Activated CD8-positive, alpha-beta memory T cell treated with anti-CD3 and anti-CD28 coated beads, Interleukin-2, amount 10 ng/mL, durations not matched to agents 7 days and 5 days (primary cell): ENCODE measurements around the gene OMP. TPM values are rescaled to one million over a fixed set of nuclear protein-coding genes. Genes with fewer than 3 reads are reported as not detected.

Experiments
- ATAC-seq: fragments of 150-1000 bp; cut with Tn5 transposase; one replicate; pipeline ENCODE4 v1.10.0; 2021; ENCODE audit warnings: moderate library complexity
- CTCF ChIA-PET: fragments of 350-600 bp; sonication (Branson Sonifier 250); formaldehyde crosslinking; loops from one replicate; lab custom pipeline; 2021; ENCODE audit warnings: antibody characterized with exemption; lab: Charles Lee
- DNase-seq: peaks from one replicate; pipeline ENCODE4 v3.0.0-alpha.2; 2020
- H3K27ac Mint-ChIP-seq: one replicate; pipeline ENCODE4 v1.8.0; 2021; ENCODE audit warnings: mild to moderate bottlenecking, mixed read lengths
- H3K27me3 Mint-ChIP-seq: one replicate; pipeline ENCODE4 v1.8.0; 2021; ENCODE audit warnings: mixed read lengths
- H3K36me3 Mint-ChIP-seq: one replicate; pipeline ENCODE4 v1.8.0; 2021; ENCODE audit warnings: mild to moderate bottlenecking, mixed read lengths
- H3K4me1 Mint-ChIP-seq: one replicate; pipeline ENCODE4 v1.8.0; 2021; ENCODE audit warnings: mixed read lengths
- H3K4me3 Mint-ChIP-seq: one replicate; pipeline ENCODE4 v1.8.0; 2021; ENCODE audit warnings: mild to moderate bottlenecking, moderate library complexity, mixed read lengths
- H3K9me3 Mint-ChIP-seq: one replicate; pipeline ENCODE4 v1.8.0; 2022; ENCODE audit warnings: low read depth, mixed read lengths
- total RNA-seq, 2 experiments: library from RNA; stranded (reverse); gene quantifications; one replicate each; pipeline ENCODE4 v1.2.3, GENCODE V29; 2021

The OMP gene
- total RNA-seq, 2 experiments from 2014 or later, result not detected

DNA sequence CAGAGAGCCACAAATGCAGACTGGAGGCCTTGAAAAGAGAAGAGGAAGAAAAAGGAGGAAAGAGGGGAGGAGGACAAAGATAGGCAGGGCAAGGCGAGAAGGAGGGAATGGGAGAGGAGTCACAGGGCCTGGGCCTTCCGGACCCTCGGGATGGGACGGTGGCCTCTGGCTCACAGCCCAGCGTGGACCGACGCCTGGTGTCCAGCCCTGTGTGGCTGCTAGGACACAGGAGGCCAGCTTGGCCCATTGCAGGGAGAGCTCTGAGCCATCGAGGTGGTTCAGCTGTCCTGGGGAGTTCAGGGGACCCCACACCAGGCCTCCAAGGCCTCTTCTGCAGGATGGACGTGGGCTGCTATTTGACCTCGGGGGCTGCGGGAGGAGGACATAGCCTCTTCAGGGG is 34.8 kb downstream of the OMP start:
- H3K4me1 Mint-ChIP-seq, result peaks cover 35% of the 10 kb centered on the region
- peaks cover 46% of the 10 kb centered on the region for H3K27me3 Mint-ChIP-seq
- H3K27ac Mint-ChIP-seq, result no peak overlapping the region
- ATAC-seq (no peak), DNase-seq (no peak)
- CTCF ChIA-PET, result interaction anchor here (1.2 to 2.7 kb wide), 4 partner anchors 10 to 90 kb away, joined by 3 to 18 read pairs (median 6); partner anchors contain the start of gene MYO7A
- H3K4me3 Mint-ChIP-seq, result no peak overlapping the region
- H3K9me3 Mint-ChIP-seq, result no peaks in the 10 kb centered on the region
- H3K36me3 Mint-ChIP-seq, result peaks cover 4% of the 10 kb centered on the region

DNA sequence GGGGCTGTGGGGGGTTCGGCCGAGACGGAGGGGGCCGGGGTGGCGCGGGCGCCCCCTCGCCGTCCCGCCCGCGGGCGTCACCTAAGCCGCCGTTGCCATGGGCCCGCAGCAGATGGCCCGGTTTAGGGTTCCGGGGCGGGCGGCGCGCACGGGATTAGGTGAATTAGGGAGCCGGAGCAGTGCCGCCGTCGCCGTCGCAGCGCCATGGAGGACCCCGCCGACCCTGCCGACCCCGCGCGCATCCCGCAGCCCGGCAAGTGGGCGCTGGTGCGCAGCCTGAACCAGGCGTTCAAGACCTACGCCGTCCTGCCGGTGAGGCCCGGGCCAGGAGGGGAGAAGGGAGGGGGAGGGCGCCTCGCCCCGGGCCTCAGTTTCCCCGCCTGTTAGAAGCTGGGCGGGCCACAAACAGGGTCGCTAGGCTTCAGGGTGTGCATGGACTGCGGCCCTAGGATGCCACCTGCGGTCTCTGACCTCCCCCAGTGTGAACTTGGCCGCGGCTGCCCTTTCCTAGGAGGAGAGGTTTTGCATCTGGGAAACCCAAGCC is 35.5 kb downstream of the OMP start:
- H3K9me3 Mint-ChIP-seq, result no peaks in the 10 kb centered on the region
- CTCF ChIA-PET, result interaction anchor here (2.7 kb wide), 1 partner anchor 11 kb away, joined by 18 read pairs; the partner anchor contains the start of gene MYO7A

DNA sequence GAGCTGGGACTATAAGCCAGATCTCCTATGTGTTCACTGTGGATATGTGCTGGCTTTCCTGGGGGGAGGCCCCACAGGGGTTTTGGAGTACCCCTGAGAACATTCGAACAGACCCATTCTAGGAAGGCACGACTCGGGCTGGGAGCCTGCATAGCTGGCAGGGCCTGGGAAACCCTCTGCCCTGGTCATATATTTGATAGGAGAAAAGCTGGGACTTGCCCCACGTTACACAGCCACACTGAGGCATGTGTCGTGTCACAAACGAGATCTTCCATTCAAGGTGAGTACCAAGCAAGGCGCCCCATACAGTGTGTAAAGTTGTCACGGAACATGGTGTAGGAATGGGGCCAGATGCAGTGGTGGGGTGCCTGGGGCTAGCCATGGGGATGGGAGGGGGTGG is 36.6 kb downstream of the OMP start:
- no peak for ATAC-seq
- H3K9me3 Mint-ChIP-seq, result no peaks in the 10 kb centered on the region
- no peak overlapping the region for H3K4me3 Mint-ChIP-seq
- H3K36me3 Mint-ChIP-seq, result no peaks in the 10 kb centered on the region
- CTCF ChIA-PET, result interaction anchor here (4.9 kb wide), 1 partner anchor 11 kb away, joined by 44 read pairs; the partner anchor contains the start of gene MYO7A
- peaks cover 49% of the 10 kb centered on the region for H3K27me3 Mint-ChIP-seq
- H3K27ac Mint-ChIP-seq, result no peak overlapping the region
- peaks cover 44% of the 10 kb centered on the region for H3K4me1 Mint-ChIP-seq
- DNase-seq, result no peak

More for the DNA sequence above, 35.5 kb downstream of the OMP start:
- Mint-ChIP-seq H3K27ac (no peak overlapping the region), H3K27me3 (peaks cover 48% of the 10 kb centered on the region), H3K36me3 (peaks cover 4% of the 10 kb centered on the region), H3K4me1 (peaks cover 43% of the 10 kb centered on the region), H3K4me3 (no peak overlapping the region)
- ATAC-seq (no peak), DNase-seq (no peak)

DNA sequence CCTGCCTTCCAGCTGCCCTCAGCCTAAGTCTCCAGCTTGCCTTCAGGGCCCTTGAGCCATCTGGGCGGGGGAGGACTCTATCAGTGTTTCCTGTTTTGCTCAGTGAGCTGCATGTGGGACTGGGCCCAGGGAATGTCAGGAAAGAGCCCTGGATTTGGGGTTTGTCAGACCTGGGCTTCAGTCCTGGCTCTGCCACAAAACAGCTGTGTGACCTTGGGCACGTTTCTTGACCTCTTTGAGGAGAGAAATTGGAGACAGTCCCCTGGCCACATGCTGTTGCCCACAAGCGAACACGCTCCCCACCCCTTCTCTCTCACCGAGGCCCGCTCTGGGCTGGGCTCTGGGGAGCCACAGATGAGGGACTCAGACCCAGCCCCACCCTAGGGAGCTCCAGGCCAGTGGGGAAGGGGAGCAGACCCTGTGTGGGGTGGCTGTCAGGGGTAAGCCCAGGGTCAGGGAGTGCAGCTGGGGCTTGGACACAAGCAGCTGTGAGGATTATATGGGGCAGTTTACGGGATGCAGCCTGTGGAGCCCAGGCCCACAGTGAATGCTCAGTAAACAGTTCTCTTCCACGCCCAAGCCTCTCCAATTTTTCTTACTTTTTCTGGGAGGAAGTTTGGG is 37.7 kb downstream of the OMP start:
- ATAC-seq, result no peak
- H3K36me3 Mint-ChIP-seq, result no peaks in the 10 kb centered on the region
- CTCF ChIA-PET, result interaction anchor here (4.9 kb wide), 1 partner anchor 12 kb away, joined by 44 read pairs; the partner anchor contains the start of gene MYO7A
- H3K27me3 Mint-ChIP-seq, result peaks cover 56% of the 10 kb centered on the region
- H3K4me1 Mint-ChIP-seq, result peaks cover 40% of the 10 kb centered on the region
- no peak for DNase-seq
- no peak overlapping the region for H3K27ac Mint-ChIP-seq
- no peaks in the 10 kb centered on the region for H3K9me3 Mint-ChIP-seq
- no peak overlapping the region for H3K4me3 Mint-ChIP-seq

DNA sequence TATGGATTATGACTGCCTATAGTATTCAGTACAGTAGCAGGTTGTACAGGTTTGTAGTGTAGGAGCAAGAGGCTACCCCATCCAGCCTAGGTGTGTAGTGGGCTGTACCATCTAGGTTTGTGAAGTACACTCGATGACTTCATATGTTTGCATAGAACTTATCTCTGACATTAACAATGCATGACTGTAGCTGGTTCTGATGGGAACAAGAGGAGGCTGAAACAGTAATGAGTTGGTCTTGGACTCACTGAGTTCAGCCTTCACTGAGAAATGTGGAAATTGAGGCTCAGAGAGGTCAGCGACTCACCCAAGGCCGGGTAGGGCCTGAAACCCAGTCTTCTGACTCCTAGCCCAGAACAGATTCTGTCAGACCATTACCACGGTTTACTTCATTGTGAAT is 38.4 kb downstream of the OMP start:
- Mint-ChIP-seq H3K27me3 (peaks cover 56% of the 10 kb centered on the region), H3K4me1 (peaks cover 33% of the 10 kb centered on the region), H3K36me3 (no peaks in the 10 kb centered on the region), H3K9me3 (no peaks in the 10 kb centered on the region), H3K27ac (no peak overlapping the region), H3K4me3 (no peak overlapping the region)
- ATAC-seq (no peak), DNase-seq (no peak)
- CTCF ChIA-PET, result interaction anchor here (1.2 to 4.9 kb wide), 2 partner anchors 13 to 48 kb away, joined by 3 to 44 read pairs; partner anchors contain the start of gene MYO7A

DNA sequence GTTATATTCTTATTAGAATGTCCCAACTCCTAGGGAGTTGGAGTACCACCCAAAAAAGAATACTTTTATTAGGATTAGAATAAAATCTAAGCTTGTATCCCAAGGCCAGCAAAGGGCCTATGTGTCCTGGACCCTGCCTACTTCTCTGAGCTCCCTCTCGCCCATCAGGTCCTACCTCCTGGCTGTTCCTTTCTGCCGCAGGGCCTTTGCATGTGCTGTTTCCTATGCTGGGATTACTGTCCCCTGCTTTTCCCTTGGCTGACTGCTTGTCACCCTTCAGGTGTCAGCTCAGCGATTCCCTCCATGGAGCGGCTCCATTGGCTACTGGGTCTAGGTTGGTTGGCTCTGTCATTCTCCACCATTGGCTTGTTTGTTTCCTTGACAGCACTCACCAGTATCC is 38.8 kb downstream of the OMP start:
- no peaks in the 10 kb centered on the region for H3K9me3 Mint-ChIP-seq
- H3K36me3 Mint-ChIP-seq, result no peaks in the 10 kb centered on the region
- H3K4me1 Mint-ChIP-seq, result peaks cover 29% of the 10 kb centered on the region
- no peak overlapping the region for H3K4me3 Mint-ChIP-seq
- DNase-seq (no peak), ATAC-seq (no peak)
- H3K27me3 Mint-ChIP-seq, result peaks cover 56% of the 10 kb centered on the region
- H3K27ac Mint-ChIP-seq, result no peak overlapping the region
- CTCF ChIA-PET, result interaction anchor here (1.2 to 4.9 kb wide), 2 partner anchors 13 to 47 kb away, joined by 3 to 44 read pairs; partner anchors contain the start of gene MYO7A

DNA sequence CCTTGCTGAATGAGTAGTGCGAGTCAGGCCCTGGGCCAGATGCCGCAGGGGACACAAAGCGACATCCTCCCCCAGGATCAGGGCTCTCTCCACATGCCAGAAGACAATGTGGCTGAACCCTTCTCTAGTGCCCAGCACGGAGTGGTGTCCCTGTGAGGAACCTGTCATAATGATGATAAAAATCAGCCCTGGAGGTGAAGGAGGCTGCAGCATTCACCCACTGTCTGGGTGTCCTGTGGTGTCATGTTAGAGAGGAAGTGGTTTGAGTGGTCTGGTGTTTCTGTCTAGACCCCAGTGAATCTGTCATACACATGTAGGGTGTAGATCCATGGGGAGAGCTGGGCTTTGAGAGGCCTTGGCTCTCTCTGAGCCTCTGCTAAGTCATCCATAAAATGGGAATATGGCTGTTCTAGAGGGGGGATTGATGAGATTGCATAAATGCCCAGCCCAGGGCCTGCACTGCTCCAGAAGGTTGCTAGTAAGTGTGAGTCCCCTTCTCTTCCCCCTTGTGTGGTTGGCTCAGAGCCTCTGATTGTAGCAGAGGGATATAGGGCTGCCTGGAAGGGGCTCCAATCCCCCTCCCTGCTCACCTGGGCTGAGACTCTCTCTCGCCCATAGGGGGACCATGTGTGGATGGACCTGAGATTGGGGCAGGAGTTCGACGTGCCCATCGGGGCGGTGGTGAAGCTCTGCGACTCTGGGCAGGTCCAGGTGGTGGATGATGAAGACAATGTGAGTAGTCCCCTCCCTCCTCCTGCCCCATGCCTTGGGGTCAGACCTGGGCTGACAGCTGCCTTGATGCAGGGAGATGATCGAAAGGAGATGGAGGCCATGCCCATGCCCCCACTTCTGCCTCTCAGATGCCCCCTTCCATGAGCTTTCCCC is 39.7 kb downstream of the OMP start:
- H3K27ac Mint-ChIP-seq, result no peak overlapping the region
- H3K4me3 Mint-ChIP-seq, result no peak overlapping the region
- CTCF ChIA-PET, result interaction anchor here (1.1 to 4.9 kb wide), 5 partner anchors 14 to 51 kb away, joined by 3 to 44 read pairs (median 3); partner anchors contain the start of gene MYO7A

DNA sequence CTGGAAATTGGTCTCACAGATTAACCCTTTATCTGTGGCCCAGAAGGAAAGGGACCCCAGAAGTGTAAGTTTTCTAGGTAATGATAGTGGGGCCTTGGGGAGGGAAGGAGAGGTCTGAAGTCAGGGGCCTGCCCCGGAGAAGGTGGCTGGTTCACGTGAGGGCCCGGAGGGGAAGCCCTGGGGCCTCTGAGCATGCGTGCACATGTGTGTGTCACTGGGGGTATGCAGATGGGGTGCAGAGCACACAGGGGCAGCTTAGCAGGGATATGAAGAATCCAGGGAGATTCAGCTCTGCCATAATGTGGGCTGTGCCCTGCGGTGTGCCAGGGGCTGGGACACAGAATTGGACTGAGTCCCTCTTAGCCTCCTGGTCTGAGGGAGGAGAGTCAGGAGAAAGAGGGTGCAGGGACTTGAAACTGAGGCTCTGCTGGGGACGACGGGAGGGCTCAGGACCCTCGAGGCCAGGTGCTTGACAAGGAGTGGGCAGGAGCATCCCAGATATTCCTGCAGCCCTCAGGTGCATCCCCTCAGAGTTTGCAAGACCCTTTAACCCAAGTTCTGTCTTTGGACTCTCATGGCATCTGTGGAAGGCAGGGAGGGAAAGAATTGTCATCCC is 40.9 kb downstream of the OMP start:
- DNase-seq (no peak), ATAC-seq (no peak)
- Mint-ChIP-seq H3K27me3 (peaks cover 61% of the 10 kb centered on the region), H3K4me1 (peaks cover 34% of the 10 kb centered on the region), H3K27ac (no peak overlapping the region), H3K4me3 (no peak overlapping the region), H3K9me3 (no peaks in the 10 kb centered on the region), H3K36me3 (no peaks in the 10 kb centered on the region)
- CTCF ChIA-PET, result interaction anchor here (0.9 to 4.9 kb wide), 5 partner anchors 15 to 85 kb away, joined by 3 to 44 read pairs (median 3); partner anchors contain the start of gene MYO7A

More for the DNA sequence above, 39.7 kb downstream of the OMP start:
- Mint-ChIP-seq H3K9me3 (no peaks in the 10 kb centered on the region), H3K36me3 (no peaks in the 10 kb centered on the region), H3K4me1 (peaks cover 24% of the 10 kb centered on the region), H3K27me3 (peaks cover 58% of the 10 kb centered on the region)
- ATAC-seq, result peak; percentile 83
- peak; percentile 87 for DNase-seq

DNA sequence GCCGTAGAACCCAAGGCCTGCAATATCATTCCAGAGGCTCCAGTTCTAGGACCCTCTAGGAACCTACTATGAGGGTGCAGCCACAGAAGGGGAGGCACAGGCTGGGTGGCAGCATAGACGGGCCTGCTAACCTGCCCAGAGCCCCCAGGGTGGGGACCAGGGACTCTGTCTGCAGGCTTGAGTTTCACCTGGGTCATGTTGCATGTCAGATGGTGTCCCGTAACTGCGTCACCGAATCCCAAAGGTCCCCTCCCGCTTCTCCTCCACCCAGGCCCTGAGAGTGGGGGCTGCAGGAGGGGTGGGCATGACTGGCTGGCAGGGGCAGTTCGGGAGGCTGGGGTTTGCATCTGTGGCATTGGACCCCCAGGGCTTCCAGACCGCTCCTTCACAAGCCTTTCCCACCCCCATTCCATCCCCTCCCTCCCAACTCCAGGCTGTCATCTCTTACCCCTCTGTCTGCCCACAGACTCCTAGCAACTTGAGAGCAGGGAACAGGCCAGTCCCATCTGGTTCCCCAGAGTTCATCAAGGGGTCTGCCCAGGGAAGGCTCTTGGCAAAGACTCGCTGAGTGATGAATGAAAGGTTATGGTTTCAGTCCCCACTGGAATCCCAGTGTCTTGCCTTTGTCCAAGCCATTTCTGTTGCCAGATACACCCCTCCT is 41.7 kb downstream of the OMP start:
- H3K36me3 Mint-ChIP-seq, result no peaks in the 10 kb centered on the region
- H3K27me3 Mint-ChIP-seq, result peaks cover 54% of the 10 kb centered on the region
- H3K9me3 Mint-ChIP-seq, result no peaks in the 10 kb centered on the region
- H3K27ac Mint-ChIP-seq, result no peak overlapping the region
- H3K4me1 Mint-ChIP-seq, result peaks cover 40% of the 10 kb centered on the region
- H3K4me3 Mint-ChIP-seq, result no peak overlapping the region
- no peak for ATAC-seq
- CTCF ChIA-PET, result interaction anchor here (0.9 to 1.7 kb wide), 6 partner anchors 10 to 86 kb away, joined by 3 to 6 read pairs (median 3); no protein-coding TSS in a partner anchor
- no peak for DNase-seq

DNA sequence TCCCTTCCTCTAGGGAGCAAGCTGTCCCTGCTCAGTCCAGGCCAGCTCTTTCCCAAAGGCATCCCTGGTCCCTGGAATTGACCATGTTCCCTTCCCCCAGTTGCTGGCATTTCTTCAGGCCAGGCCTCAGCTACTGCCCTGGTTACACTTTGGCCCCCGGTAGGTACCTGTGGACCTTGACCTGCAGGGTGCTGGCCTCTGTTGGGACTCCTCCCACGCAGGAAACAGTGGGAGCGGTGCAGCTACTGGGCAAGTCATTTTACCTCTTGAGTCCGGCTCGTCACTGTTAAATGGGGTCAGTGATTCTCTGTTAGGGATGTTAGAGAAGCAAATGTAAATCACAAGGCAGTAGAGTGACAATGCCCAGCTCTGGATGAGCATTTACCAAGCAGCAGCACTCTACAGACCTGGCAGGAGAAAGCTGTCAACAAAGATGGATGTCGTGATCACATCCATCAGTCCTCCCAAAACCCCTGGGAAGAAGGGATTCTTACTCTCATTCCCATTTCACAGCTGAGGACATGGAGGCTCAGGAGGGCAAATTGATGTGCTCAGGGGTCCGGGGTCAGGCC is 42.3 kb downstream of the OMP start:
- Mint-ChIP-seq H3K27ac (no peak overlapping the region), H3K9me3 (no peaks in the 10 kb centered on the region), H3K27me3 (peaks cover 48% of the 10 kb centered on the region), H3K4me1 (peaks cover 41% of the 10 kb centered on the region), H3K36me3 (no peaks in the 10 kb centered on the region), H3K4me3 (no peak overlapping the region)
- CTCF ChIA-PET, result interaction anchor here (1.1 to 1.7 kb wide), 3 partner anchors 10 to 54 kb away, joined by 3 to 6 read pairs (median 3); no protein-coding TSS in a partner anchor
- ATAC-seq (no peak), DNase-seq (no peak)

DNA sequence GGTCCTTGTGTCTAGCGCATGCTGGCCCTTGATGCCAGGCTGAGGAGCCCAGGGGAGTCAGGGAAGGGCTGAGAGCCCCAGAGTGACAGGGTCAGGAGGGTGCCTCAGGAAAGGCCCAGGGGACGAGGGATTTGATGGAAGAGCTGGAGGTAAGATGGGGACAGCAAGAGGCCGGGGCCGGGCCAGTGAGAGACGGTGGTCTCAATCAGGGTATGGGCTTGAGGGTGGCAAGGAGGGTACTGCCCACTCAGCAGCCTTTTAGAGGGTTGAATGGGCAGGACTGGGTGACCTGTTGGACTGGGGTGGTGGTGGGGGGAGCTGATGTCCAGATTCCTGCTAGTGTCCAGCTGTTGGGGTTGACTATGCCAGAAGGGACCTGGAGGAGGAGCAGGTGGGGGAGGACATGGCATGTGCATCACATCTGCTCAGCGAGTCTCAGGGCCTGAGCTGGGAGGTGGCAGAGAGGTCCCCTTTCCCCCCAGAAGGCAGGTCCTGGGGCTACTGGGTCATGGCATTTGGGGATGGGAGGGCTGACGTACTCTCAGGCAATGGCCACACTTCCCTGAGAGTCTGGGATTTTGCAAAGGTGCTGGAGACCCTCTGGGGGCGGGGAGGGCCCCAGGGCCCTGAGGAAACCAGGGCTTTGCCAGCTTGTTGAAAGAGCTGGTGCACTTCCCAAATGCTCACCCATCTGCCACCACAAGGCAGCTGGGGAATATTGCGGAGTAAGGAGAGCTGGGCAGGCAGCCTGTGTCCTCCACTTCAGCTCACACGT is 43.8 kb downstream of the OMP start:
- H3K36me3 Mint-ChIP-seq, result no peaks in the 10 kb centered on the region
- peaks cover 48% of the 10 kb centered on the region for H3K27me3 Mint-ChIP-seq
- DNase-seq, result no peak
- ATAC-seq, result no peak
- H3K9me3 Mint-ChIP-seq, result no peaks in the 10 kb centered on the region
- CTCF ChIA-PET, result interaction anchor here (0.8 to 2.7 kb wide), 2 partner anchors 19 to 49 kb away, joined by 3 to 23 read pairs; partner anchors contain the start of gene MYO7A
- H3K27ac Mint-ChIP-seq, result no peak overlapping the region
- H3K4me3 Mint-ChIP-seq, result no peak overlapping the region
- H3K4me1 Mint-ChIP-seq, result peaks cover 41% of the 10 kb centered on the region
